Effector CD8-positive, alpha-beta T cell (primary cell): ENCODE data around the gene MUC5B.

Experiments
- DNase-seq: peaks from one replicate; lab custom pipeline; 2025; lab: John Stamatoyannopoulos, UW

MUC5B gene

GRCh38 chr11:1300569-1301187, 77.8 kb downstream of the MUC5B start:
- DNase-seq = no peak

GRCh38 chr11:1301220-1302000, 78.5 kb downstream of the MUC5B start:
- no peak for DNase-seq

DNA sequence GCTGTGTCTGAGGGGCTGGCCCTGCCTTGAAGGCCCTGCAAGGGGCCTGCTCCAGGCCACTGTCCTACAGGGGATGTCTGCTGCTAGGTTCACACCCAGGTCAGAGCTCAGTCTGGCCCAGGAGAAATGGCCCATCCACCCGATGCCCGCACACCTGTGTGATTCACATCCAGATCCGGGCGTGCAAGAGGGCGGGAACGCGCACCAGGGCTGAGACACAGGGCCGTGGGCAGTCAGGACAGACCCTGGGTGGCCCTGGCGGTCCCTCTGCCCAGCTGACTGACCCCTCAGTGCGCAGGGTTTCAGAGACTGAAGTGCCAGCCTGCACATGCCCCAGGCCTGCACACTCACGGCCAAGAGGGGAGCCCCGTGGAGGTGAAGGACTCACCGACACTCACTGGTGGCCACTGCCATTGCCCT, 79.2 kb downstream of the MUC5B start:
- no peak for DNase-seq

DNA sequence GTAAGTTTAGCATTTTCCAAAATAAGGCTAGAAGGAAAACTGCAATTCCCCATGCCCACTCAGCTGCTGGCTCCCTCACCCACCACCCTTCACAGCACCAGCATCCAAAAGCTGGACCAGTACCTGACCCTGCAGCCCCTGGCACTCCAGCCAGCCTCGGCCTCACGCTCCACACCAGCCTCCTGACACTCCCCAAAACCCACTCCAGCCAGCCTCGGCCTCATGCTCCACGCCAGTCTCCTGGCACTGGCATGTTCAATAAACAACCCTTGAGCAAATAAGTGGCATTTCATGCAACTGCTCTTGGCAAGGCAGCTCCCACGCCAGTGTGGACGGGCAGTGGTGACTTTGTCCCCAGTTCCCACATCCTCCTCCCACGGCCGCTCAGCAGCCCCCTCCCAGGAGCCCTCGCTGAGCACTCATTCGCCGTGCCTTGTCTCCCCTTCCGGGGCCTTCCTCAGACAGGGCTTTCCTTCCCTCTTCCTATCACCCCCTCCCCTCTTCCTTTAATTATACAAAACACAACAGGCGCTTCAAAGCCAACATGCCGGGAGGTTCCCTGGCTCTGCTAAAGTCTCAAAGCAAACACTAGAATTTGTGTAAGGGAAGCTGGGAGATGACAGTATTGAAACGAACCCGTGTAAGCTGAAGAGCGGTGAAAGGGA, 79.7 kb downstream of the MUC5B start:
- DNase-seq = no peak

- no peak for DNase-seq
Measured at GRCh38 chr11:1303126-1303821, 80.4 kb downstream of the MUC5B start.

GRCh38 chr11:1303973-1304372, 81.1 kb downstream of the MUC5B start:
- no peak for DNase-seq

DNA sequence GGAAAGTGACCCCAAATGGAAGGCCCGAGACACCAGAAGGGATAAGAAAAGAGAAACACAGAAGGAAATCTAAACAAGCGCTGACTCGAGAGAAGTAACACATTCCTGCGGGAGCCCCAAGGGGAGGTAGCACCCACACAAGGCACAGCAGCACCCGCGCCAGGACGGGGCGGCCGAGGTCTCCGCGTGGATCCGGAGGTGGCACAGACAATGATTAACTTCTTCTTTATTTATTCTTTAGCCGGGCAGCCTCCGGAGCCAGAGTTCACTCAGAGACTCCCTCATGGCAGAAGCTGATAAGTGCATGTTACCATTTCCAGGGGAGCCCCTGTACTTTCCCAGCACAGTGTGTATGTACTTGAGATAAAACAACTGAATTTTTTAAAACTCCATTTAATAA, 81.5 kb downstream of the MUC5B start:
- DNase-seq = no peak

DNA sequence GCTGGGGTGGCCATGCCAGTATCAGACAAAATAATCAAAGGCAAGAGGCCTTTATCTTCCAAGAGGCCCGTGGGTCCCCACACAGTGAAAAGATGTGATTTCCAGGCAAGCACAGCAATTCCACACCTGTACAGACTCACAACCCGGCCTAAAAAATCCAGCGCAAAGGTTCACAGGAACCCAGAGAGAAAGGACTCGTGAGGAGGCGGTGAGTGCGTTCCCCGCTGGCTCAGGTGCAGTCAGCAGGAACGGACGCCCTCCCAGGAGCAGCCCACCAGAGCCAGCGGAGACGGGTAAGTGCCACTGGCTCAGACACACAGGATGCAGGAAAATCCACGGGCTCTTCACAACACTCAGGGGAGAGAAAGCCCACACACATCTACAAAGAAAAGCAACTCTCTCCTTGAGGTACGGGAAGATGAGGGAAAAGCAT, 82.2 kb downstream of the MUC5B start:
- no peak for DNase-seq

DNA sequence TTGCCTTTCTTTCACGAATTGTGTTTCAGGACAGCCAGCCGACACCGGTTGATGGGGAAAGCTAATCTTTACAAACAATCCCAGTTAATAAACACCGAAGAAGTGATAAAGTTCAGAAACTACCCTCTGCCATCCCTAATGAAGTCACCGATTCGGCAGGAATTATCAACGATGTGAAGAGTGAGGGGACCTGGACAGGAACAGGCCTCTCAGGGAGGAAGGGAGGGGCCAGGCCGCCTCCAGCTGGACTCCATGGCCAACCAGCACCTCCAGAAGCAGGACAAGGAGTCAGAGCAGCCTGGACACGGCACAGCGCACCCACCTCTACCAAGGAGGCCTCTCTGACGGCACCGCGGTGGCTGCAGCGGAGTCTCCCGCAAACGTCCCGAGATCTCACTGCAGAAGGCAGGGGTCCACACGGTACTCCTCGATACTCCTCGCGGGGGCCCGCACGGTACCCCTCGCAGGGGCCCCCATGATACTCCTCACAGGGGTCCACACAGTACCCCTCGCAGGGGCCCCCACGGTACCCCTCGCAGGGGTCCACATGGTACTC, 82.7 kb downstream of the MUC5B start:
- DNase-seq = no peak

- no peak for DNase-seq
Measured at GRCh38 chr11:1306186-1307162, 83.6 kb downstream of the MUC5B start.

GRCh38 chr11:1307163-1307870, 84.5 kb downstream of the MUC5B start:
- no peak for DNase-seq

- DNase-seq = no peak
Measured at GRCh38 chr11:1307998-1308742, 85.3 kb downstream of the MUC5B start.

- no peak for DNase-seq
Measured at GRCh38 chr11:1308743-1309497, 86.1 kb downstream of the MUC5B start.

DNA sequence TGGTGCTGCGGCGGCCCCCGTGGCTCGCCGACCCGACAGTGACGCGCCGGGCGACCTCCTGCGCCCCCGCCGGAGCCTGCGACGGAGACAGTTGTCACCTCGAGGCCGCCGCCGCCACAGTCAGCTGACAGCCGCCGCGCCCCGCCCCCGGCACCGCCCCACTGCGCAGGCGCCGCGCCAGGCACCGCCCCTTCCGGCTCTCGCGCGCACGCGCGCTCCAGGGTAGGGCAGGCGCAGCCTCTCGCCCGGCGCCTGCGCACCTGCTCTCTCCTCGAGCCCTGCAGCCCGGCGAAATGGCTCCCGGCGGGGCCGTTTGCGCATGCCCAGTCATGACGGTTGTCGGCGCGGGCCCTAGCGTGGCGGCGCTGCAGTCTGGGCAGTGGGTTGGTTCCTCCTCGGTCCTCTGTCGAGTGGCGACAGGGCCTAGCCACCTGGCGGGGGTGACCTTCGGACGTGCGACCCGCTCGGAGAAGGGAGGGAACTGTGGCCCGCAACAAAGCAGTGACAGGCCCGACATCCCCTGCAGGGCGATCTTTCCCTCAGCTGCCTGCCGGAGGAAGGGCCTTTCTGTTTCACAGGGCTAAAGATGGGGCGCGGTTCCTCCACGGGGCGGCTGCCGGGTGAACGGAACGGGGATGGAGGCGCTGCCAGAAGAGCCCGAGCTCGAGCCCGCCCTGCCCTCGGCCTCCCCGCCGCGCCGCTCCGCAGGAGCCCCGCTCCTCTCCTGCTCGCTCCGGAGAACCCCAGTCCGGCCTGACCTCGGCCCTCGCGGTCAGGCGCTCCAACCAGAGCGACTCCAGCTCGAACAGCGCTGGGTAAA, 86.8 kb downstream of the MUC5B start, which contains the start of gene TOLLIP:
Gene TOLLIP, minus strand, starts transcription at position 135 of the 820 bp plus-strand sequence. Its CDS starts 134 bp downstream, at position 1.
- peak; percentile 96 for DNase-seq

- no peak for DNase-seq
Measured at GRCh38 chr11:1310318-1310687, 87.4 kb downstream of the MUC5B start.

- peak; percentile 64 for DNase-seq
Measured at GRCh38 chr11:1310772-1311468, 88.1 kb downstream of the MUC5B start.
